HepG2 (cell line): ENCODE results near the gene SERINC2. TPM values are rescaled to one million over a fixed set of nuclear protein-coding genes. Genes with fewer than 3 reads are reported as not detected.

Experiments used
- ATAC-seq: fragments of 200-7000 bp; cut with Tn5 transposase; 3 replicates; pipeline ENCODE4 v1.9.1; 2020; ENCODE audit warnings: mild to moderate bottlenecking, moderate library complexity
- BruUV-seq: library from RNA; stranded (reverse); fragments of 400-500 nt; replicated peaks from 2 replicates; lab custom pipeline; 2021; lab: Mats Ljungman, UMichigan
- CTCF ChIA-PET: fragments of 300-600 bp; formaldehyde crosslinking; extraction: SDS; loops from one replicate; lab custom pipeline; 2021; ENCODE audit warnings: low total read pairs, inconsistent platforms, low intra/inter-chr PET ratio; lab: Yijun Ruan, JAX
- POLR2A ChIA-PET: fragments of 350-600 bp; sonication (Branson Sonifier 250); formaldehyde crosslinking; loops from one replicate; lab custom pipeline; 2020; ENCODE audit warnings: antibody characterized with exemption, inconsistent platforms; lab: Yijun Ruan, JAX
- DNase-seq: peaks from one replicate; pipeline ENCODE4 v3.0.0-alpha.2; 2015; ENCODE audit warnings: low spot score
- FAIRE-seq: peaks from 3 replicates; lab custom pipeline; 2011; peaks lifted over from hg19 to GRCh38; lab: Jason Lieb, UNC
- H2AFZ ChIP-seq: one replicate; pipeline ENCODE4 v1.6.1; 2011; ENCODE audit warnings: low read length, inconsistent platforms
- H3K27ac ChIP-seq: fragments of 300-600 bp; 3 replicates; pipeline ENCODE4 v1.8.0; 2011; ENCODE audit warnings: mixed run types, mild to moderate bottlenecking, mixed read lengths, low read length, inconsistent platforms; ENCODE audit not compliant: insufficient read depth; ENCODE audit errors: extremely low read length
- H3K27me3 ChIP-seq, 2 experiments: fragments of 200-600 bp in 1 of 2; 2 replicates in 1 of 2; 3 replicates in 1 of 2; pipeline versions ENCODE4 v1.6.0 to v1.8.0; 2011; ENCODE audit warnings: low read length in 2 of 2, mild to moderate bottlenecking in 2 of 2, moderate library complexity in 2 of 2, inconsistent platforms in 1 of 2; ENCODE audit not compliant: insufficient read depth in 2 of 2, control insufficient read depth in 1 of 2
- H3K36me3 ChIP-seq, 2 experiments: fragments of 200-600 bp in 1 of 2; replicated peaks in 1 of 2; 2 replicates in 1 of 2; 3 replicates in 1 of 2; pipeline versions ENCODE4 v1.5.1 to v1.8.0; 2011; ENCODE audit warnings: low read length in 2 of 2, inconsistent platforms in 1 of 2; ENCODE audit not compliant: insufficient read depth in 2 of 2, control insufficient read depth in 1 of 2
- H3K4me1 ChIP-seq: 2 replicates; pipeline ENCODE4 v1.5.1; 2012; ENCODE audit warnings: low read length, inconsistent platforms; ENCODE audit not compliant: insufficient read depth
- H3K4me2 ChIP-seq: 2 replicates; pipeline ENCODE4 v1.6.0; 2011; ENCODE audit warnings: low read depth, low read length, inconsistent platforms
- H3K4me3 ChIP-seq, 3 experiments: fragments of 200-600 bp in 1 of 3; sonication (generic), shearing (Covaris generic) in 1 of 3; replicated peaks in 1 of 3; 2 replicates each; pipeline ENCODE4 v1.5.1; 2011 to 2016; ENCODE audit warnings: low read length in 3 of 3, inconsistent platforms in 2 of 3, low read depth in 2 of 3, mild to moderate bottlenecking in 2 of 3, control low read depth in 1 of 3, mixed read lengths in 1 of 3; ENCODE audit not compliant: insufficient read depth in 1 of 3
- H3K79me2 ChIP-seq: one replicate; pipeline ENCODE4 v1.6.1; 2011; ENCODE audit warnings: low read length, inconsistent platforms; ENCODE audit not compliant: insufficient read depth
- H3K9ac ChIP-seq: 2 replicates; pipeline ENCODE4 v1.6.0; 2011; ENCODE audit warnings: mild to moderate bottlenecking, low read depth, low read length, inconsistent platforms; ENCODE audit not compliant: insufficient read depth
- H3K9me3 ChIP-seq: 2 replicates; pipeline ENCODE4 v1.5.1; 2012; ENCODE audit warnings: mild to moderate bottlenecking, low read length
- H4K20me1 ChIP-seq: 2 replicates; pipeline ENCODE4 v1.6.0; 2011; ENCODE audit warnings: inconsistent platforms, mild to moderate bottlenecking, low read length, moderate library complexity; ENCODE audit not compliant: insufficient read depth
- ATF7 ChIP-seq, 2 experiments: fragments of 450-650 bp in 1 of 2; sonication (generic) in 1 of 2; formaldehyde crosslinking in 1 of 2; IDR thresholded peaks; 2 replicates each; pipeline versions ENCODE4 v1.4.0 to v1.6.1; 2016 to 2020; ENCODE audit warnings: antibody characterized with exemption in 1 of 2, mild to moderate bottlenecking in 1 of 2, missing genetic modification reagents in 1 of 2
- CAMTA2 ChIP-seq: sonication (generic); formaldehyde crosslinking; IDR thresholded peaks from 2 replicates; pipeline ENCODE4 v1.4.0; 2020; ENCODE audit warnings: mild to moderate bottlenecking, missing genetic modification reagents, borderline replicate concordance
- CREB1 ChIP-seq, 2 experiments: fragments of 450-650 bp in 1 of 2; IDR thresholded peaks; 2 replicates each; pipeline ENCODE4 v1.6.1; 2016 to 2017; ENCODE audit warnings: control low read depth in 1 of 2, mild to moderate bottlenecking in 1 of 2, missing compliant biosample characterization in 1 of 2, missing genetic modification characterization in 1 of 2
- DNMT3B ChIP-seq: conservative IDR thresholded peaks from 2 replicates; pipeline ENCODE4 v1.6.1; 2016; ENCODE audit warnings: missing biosample characterization, control low read depth
- ZBTB38 ChIP-seq: sonication (generic); formaldehyde crosslinking; IDR thresholded peaks from 2 replicates; pipeline ENCODE4 v1.5.1; 2020; ENCODE audit warnings: mild to moderate bottlenecking, missing genetic modification reagents
- ZNF768 ChIP-seq: sonication (generic); formaldehyde crosslinking; IDR thresholded peaks from 2 replicates; pipeline ENCODE4 v1.4.0; 2020; ENCODE audit warnings: missing genetic modification reagents
- WGBS: methylation state at CpG from one replicate; pipeline ENCODE4 v1.1.6; 2017; ENCODE audit warnings: low lambda C conversion rate; 5-methylcytosine and 5-hydroxymethylcytosine counted together
- in situ Hi-C: cut with HindIII; loops from 2 replicates; pipeline ENCODE4 v1.10.0; 2017; ENCODE audit warnings: low pct_unique_long_range_greater_than_20kb; ENCODE audit not compliant: extremely low pct_ligation_motif_present
- intact Hi-C: fragments of 100-400 bp; cut with micrococcal nuclease; formaldehyde crosslinking; loops from one replicate; pipeline ENCODE4 v1.10.0; 2022; ENCODE audit not compliant: unreplicated experiment
- polyA plus RNA-seq, 8 experiments: library from polyadenylated mRNA; depleted of rRNA in 3 of 8; stranded (reverse) in 7 of 8; unstranded in 1 of 8; fragments of >200 nt; fragmentation: Illumina TruSeq in 4 of 8; extraction: Trizol in 4 of 8; gene quantifications; 2 replicates each; pipeline versions ENCODE4 v1.2.1 to v1.2.3, GENCODE V29; 2011 to 2016; ENCODE audit warnings: low read depth in 4 of 8, missing spikeins in 1 of 8, mixed read lengths in 1 of 8; ENCODE audit not compliant: insufficient read depth in 1 of 8
- total RNA-seq, 5 experiments: library from RNA; depleted of rRNA; stranded (reverse); fragments of >200 nt; fragmentation: Illumina TruSeq; extraction: Trizol; gene quantifications; 2 replicates each; pipeline ENCODE4 v1.2.3, GENCODE V29; 2016; ENCODE audit warnings: low read depth in 1 of 5
- TF ChIP-seq, protein P1 (sequence below): sonication (generic); formaldehyde crosslinking; IDR thresholded peaks from 2 replicates; pipeline ENCODE4 v1.4.0; 2020; ENCODE audit warnings: mild to moderate bottlenecking, missing genetic modification reagents, borderline replicate concordance
- TF ChIP-seq, protein P2 (sequence below): sonication (generic); formaldehyde crosslinking; IDR thresholded peaks from 2 replicates; pipeline ENCODE4 v1.4.0; 2020; ENCODE audit warnings: missing genetic modification reagents
- TF ChIP-seq, protein P3 (sequence below): sonication (generic); formaldehyde crosslinking; IDR thresholded peaks from 2 replicates; pipeline ENCODE4 v1.5.1; 2020; ENCODE audit warnings: mild to moderate bottlenecking, missing genetic modification reagents, moderate library complexity

The SERINC2 gene
- total and polyA plus RNA-seq, 2 of the 13 experiments (the other 11 are each of a cell fraction or from before 2014, with no cell fraction given) = 4.8 to 126 TPM

DNA sequence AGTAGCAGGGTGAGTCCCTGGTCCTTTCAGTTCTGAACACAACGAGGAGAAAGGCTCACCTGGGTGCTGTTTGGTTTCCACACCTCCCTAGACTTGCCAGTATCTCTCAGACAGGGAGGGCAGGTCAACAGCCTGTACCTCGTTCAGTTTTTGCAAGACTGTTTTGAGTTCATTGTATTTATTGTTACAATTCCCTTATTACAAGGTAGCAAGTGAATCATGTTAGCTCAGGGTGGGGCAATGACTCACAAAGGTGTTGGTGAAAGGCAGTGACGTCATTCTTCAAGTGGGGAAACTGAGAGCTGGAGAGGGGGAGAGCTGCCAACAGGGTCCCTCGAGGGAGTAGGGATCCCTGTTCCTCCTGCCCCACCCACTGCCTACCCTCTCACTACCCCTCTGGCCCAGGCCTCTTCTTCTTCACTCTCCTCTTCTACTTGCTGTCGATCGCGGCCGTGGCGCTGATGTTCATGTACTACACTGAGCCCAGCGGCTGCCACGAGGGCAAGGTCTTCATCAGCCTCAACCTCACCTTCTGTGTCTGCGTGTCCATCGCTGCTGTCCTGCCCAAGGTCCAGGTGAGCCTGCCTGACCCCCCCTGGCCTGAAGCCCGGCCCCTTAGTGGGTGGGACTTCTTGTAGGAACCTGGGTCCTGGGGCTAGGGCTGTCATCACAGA is 13.4 kb downstream of the SERINC2 start:
- no peak for DNase-seq
- POLR2A ChIA-PET = interaction anchor here (1.5 kb wide), 1 partner anchor 8 kb away, joined by 3 read pairs; no protein-coding TSS in a partner anchor

More for the DNA sequence above, 13.4 kb downstream of the SERINC2 start:
- Histone ChIP-seq H3K9ac (no peak overlapping the region), H3K79me2 (peaks cover 6% of the 10 kb centered on the region), H3K4me1 (peaks cover 65% of the 10 kb centered on the region), H3K4me3 (no peak overlapping the region), H3K27me3 (no peaks in the 10 kb centered on the region), H3K9me3 (no peaks in the 10 kb centered on the region), H3K36me3 (peaks cover 6 to 21% of the 10 kb centered on the region in 2 experiments; a peak in 4 of 5 replicates), H2AFZ (no peak overlapping the region), H3K27ac (no peak overlapping the region), H3K4me2 (no peak overlapping the region), H4K20me1 (no peaks in the 10 kb centered on the region)
- no TSS peak for BruUV-seq
- in situ Hi-C loops = loop anchor here (5.0 to 10.0 kb wide), 2 partner anchors 34 to 242 kb away; no protein-coding TSS in a partner anchor
- TF ChIP-seq, protein P1, sequence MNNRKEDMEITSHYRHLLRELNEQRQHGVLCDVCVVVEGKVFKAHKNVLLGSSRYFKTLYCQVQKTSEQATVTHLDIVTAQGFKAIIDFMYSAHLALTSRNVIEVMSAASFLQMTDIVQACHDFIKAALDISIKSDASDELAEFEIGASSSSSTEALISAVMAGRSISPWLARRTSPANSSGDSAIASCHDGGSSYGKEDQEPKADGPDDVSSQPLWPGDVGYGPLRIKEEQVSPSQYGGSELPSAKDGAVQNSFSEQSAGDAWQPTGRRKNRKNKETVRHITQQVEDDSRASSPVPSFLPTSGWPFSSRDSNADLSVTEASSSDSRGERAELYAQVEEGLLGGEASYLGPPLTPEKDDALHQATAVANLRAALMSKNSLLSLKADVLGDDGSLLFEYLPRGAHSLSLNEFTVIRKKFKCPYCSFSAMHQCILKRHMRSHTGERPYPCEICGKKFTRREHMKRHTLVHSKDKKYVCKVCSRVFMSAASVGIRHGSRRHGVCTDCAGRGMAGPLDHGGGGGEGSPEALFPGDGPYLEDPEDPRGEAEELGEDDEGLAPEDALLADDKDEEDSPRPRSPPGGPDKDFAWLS (CRISPR knock-in tag) = no peak
- TF ChIP-seq, protein P2, sequence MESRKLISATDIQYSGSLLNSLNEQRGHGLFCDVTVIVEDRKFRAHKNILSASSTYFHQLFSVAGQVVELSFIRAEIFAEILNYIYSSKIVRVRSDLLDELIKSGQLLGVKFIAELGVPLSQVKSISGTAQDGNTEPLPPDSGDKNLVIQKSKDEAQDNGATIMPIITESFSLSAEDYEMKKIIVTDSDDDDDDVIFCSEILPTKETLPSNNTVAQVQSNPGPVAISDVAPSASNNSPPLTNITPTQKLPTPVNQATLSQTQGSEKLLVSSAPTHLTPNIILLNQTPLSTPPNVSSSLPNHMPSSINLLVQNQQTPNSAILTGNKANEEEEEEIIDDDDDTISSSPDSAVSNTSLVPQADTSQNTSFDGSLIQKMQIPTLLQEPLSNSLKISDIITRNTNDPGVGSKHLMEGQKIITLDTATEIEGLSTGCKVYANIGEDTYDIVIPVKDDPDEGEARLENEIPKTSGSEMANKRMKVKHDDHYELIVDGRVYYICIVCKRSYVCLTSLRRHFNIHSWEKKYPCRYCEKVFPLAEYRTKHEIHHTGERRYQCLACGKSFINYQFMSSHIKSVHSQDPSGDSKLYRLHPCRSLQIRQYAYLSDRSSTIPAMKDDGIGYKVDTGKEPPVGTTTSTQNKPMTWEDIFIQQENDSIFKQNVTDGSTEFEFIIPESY (CRISPR knock-in tag) = peak; percentile 43; the same call in 1 of the 2 replicates
- TF ChIP-seq ZBTB38 (CRISPR knock-in tag) (peak; percentile 63), DNMT3B (CRISPR knock-in tag) (no peak), CAMTA2 (no peak), ATF7 (IDR thresholded peaks at IDR 0.05) (peak; percentile 56), ATF7 (CRISPR knock-in tag; IDR thresholded peaks at IDR 0.05) (no peak), CREB1 (IDR thresholded peaks at IDR 0.05) (peak; percentile 51; the same call in 1 of the 2 replicates), CREB1 (CRISPR knock-in tag; IDR thresholded peaks at IDR 0.05) (no peak), ZNF768 (CRISPR knock-in tag) (peak; percentile 50; the same call in 1 of the 2 replicates)
- TF ChIP-seq, protein P3, sequence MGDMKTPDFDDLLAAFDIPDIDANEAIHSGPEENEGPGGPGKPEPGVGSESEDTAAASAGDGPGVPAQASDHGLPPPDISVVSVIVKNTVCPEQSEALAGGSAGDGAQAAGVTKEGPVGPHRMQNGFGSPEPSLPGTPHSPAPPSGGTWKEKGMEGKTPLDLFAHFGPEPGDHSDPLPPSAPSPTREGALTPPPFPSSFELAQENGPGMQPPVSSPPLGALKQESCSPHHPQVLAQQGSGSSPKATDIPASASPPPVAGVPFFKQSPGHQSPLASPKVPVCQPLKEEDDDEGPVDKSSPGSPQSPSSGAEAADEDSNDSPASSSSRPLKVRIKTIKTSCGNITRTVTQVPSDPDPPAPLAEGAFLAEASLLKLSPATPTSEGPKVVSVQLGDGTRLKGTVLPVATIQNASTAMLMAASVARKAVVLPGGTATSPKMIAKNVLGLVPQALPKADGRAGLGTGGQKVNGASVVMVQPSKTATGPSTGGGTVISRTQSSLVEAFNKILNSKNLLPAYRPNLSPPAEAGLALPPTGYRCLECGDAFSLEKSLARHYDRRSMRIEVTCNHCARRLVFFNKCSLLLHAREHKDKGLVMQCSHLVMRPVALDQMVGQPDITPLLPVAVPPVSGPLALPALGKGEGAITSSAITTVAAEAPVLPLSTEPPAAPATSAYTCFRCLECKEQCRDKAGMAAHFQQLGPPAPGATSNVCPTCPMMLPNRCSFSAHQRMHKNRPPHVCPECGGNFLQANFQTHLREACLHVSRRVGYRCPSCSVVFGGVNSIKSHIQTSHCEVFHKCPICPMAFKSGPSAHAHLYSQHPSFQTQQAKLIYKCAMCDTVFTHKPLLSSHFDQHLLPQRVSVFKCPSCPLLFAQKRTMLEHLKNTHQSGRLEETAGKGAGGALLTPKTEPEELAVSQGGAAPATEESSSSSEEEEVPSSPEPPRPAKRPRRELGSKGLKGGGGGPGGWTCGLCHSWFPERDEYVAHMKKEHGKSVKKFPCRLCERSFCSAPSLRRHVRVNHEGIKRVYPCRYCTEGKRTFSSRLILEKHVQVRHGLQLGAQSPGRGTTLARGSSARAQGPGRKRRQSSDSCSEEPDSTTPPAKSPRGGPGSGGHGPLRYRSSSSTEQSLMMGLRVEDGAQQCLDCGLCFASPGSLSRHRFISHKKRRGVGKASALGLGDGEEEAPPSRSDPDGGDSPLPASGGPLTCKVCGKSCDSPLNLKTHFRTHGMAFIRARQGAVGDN = peak; percentile 24; the same call in 1 of the 2 replicates
- FAIRE-seq = no peak
- CTCF ChIA-PET = no interaction called here
- ATAC-seq = no peak
- WGBS = 89% methylated on average over 13 of the region's 14 CpGs
- intact Hi-C loops = no loop called here
